ENCODE data around the gene PRSS53.

- TF ChIP-seq, protein P1, sequence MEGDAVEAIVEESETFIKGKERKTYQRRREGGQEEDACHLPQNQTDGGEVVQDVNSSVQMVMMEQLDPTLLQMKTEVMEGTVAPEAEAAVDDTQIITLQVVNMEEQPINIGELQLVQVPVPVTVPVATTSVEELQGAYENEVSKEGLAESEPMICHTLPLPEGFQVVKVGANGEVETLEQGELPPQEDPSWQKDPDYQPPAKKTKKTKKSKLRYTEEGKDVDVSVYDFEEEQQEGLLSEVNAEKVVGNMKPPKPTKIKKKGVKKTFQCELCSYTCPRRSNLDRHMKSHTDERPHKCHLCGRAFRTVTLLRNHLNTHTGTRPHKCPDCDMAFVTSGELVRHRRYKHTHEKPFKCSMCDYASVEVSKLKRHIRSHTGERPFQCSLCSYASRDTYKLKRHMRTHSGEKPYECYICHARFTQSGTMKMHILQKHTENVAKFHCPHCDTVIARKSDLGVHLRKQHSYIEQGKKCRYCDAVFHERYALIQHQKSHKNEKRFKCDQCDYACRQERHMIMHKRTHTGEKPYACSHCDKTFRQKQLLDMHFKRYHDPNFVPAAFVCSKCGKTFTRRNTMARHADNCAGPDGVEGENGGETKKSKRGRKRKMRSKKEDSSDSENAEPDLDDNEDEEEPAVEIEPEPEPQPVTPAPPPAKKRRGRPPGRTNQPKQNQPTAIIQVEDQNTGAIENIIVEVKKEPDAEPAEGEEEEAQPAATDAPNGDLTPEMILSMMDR (IDR thresholded peaks at IDR 0.05 in 2 of 3, conservative IDR thresholded peaks at IDR 0.05 in 1 of 3; ENCODE audit: control insufficient read depth in 2 of 3, extremely low read depth in 1 of 3, insufficient read depth in 1 of 3, low read depth in 3 of 3, low read length in 3 of 3) = no peak
- TF ChIP-seq, protein P2, sequence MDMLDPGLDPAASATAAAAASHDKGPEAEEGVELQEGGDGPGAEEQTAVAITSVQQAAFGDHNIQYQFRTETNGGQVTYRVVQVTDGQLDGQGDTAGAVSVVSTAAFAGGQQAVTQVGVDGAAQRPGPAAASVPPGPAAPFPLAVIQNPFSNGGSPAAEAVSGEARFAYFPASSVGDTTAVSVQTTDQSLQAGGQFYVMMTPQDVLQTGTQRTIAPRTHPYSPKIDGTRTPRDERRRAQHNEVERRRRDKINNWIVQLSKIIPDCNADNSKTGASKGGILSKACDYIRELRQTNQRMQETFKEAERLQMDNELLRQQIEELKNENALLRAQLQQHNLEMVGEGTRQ (IDR thresholded peaks at IDR 0.05; ENCODE audit: borderline replicate concordance, low read depth, low read length) = no peak
- TF ChIP-seq SREBF2 (IDR thresholded peaks at IDR 0.05; ENCODE audit: low read length) (no peak), POLR2A (IDR thresholded peaks at IDR 0.05; ENCODE audit: low read depth, low read length) (no peak)
Observed at GRCh38 chr16:31052114-31052513, 36.6 kb downstream of the PRSS53 start.

All from GM12878 (cell line).